Keratinocyte (primary cell): Measurements from ENCODE around the gene CTAGE1.
"Not testable (repeated sequence)": the region's sequence is repeated elsewhere in the genome, so short reads cannot be mapped to it uniquely, and the experiment has no call there.

Experiments used
- EZH2 ChIP-seq: IDR thresholded peaks from one replicate; pipeline ENCODE4 v1.6.1; 2012; ENCODE audit warnings: inconsistent platforms, mild to moderate bottlenecking, low read length, moderate library complexity
- TF ChIP-seq, protein P1 (sequence below), 3 experiments: IDR thresholded peaks in 1 of 3; conservative IDR thresholded peaks in 1 of 3; optimal IDR thresholded peaks in 1 of 3; 2 replicates in 2 of 3; 3 replicates in 1 of 3; pipeline versions ENCODE3 to v1.5.1; 2011; ENCODE audit warnings: low read length in 3 of 3, mild to moderate bottlenecking in 3 of 3, moderate library complexity in 2 of 3, control low read depth in 1 of 3, inconsistent platforms in 1 of 3; ENCODE audit not compliant: insufficient read depth in 2 of 3; ENCODE audit errors: extremely low read depth in 1 of 3

DNA sequence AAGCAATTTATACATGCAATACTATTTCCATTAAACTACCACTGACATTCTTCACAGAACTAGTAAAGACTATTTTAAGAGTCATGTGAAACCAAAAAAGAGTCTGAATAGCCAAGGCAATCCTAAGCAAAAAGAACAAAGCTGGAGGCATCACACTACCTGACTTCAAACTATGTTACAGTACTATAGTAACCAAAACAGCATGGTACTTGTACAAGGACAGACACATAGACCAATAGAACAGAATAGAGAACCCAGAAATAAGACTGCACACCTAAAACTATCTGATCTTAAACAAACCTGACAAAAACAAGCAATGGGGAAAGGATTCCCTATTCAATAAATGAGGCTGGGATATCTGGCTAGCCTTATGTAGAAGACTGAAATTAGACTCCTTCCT is 32.0 kb upstream of the CTAGE1 start:
- TF ChIP-seq, protein P1, sequence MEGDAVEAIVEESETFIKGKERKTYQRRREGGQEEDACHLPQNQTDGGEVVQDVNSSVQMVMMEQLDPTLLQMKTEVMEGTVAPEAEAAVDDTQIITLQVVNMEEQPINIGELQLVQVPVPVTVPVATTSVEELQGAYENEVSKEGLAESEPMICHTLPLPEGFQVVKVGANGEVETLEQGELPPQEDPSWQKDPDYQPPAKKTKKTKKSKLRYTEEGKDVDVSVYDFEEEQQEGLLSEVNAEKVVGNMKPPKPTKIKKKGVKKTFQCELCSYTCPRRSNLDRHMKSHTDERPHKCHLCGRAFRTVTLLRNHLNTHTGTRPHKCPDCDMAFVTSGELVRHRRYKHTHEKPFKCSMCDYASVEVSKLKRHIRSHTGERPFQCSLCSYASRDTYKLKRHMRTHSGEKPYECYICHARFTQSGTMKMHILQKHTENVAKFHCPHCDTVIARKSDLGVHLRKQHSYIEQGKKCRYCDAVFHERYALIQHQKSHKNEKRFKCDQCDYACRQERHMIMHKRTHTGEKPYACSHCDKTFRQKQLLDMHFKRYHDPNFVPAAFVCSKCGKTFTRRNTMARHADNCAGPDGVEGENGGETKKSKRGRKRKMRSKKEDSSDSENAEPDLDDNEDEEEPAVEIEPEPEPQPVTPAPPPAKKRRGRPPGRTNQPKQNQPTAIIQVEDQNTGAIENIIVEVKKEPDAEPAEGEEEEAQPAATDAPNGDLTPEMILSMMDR (optimal IDR thresholded peaks at IDR 0.05 in 1 of 3, IDR thresholded peaks at IDR 0.05 in 1 of 3, conservative IDR thresholded peaks at IDR 0.05 in 1 of 3; ENCODE audit: extremely low read depth in 1 of 3, insufficient read depth in 2 of 3, low read length in 3 of 3) = not testable (repeated sequence)
- TF ChIP-seq EZH2 = not testable (repeated sequence)
